ENCODE data around the gene ASMT.
"Not testable (repeated sequence)": the region's sequence is repeated elsewhere in the genome, so short reads cannot be mapped to it uniquely, and the experiment has no call there.

ASMT gene

GRCh38 chrX:1597345-1598020, 17.4 kb upstream of the ASMT start:
- no peak for DNase-seq (ENCODE audit: low spot score)

GRCh38 chrX:1598021-1598875, 16.6 kb upstream of the ASMT start:
- no peak for DNase-seq (ENCODE audit: low spot score)

DNA sequence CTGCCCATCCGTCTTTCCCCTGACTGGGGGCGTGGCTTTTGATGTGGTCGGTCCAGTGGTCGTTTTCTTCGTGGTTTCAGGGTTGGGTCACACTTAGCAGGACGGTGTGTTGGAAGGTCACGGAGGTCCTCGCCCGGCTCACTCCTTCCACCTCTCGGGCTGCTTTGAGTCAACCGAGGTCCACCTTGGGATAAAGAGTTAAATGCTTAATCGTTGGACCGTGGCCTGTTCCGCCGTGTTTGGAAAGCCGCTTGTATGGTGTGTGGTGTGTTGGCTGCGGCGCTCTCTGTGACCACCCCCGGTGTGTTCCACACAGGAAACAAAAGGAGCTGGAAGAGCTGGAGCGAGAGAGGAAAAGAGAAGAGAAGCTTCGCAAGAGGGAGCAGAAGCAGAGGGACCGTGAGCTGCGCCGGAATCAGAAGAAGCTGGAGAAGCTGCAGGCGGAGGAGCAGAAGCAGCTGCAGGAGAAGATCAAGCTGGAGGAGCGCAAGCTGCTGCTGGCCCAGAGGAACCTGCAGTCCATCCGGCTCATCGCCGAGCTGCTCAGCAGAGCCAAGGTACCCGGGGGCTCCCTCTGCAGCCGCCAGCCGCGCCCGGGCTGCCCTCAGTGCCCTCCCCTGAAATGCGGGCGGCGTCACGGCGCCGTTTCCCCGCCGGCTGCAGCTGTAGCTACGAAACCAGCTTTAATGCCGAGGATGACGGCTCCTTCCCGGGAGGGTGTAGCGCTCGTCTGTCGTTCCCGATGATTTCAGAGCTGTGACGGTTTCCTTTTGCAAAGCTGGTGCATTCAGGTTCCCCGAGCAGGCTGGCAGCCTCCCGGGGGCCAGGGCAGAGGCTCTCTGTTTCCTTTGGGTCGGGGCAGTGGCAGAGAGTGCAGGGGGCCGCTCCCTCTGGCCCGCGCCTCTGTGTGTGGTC, 15.7 kb upstream of the ASMT start:
- DNase-seq (ENCODE audit: low spot score): no peak

DNA sequence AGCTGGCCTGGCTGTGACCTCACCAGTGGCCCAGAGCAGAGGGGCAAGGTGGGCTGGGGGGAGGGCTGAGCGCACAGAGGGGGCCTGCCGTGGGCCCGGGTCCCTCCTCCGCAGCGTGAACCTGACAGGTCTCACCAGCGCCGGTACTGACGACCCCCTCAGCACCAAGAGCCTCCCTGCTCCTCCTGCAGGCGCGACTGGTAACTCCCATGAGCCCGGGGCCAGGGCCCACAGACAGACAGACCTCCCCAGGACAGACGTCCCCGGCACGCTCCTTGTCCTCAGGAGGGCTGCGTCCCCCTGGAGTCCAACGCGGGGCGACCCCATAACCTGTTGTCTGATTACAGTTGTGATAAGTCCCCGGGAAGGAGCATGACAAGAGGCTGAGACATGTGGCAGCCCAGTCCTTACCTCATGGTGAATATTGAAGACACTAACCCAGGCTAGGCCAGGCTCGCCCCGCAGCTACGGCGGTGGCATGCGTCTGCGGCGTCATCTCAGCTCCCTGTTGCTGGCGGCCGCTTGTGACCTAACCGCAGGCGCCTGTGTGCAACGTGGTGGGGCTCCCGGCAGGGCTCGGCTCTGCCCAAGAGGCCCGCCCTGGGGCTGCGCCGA, 15.0 kb upstream of the ASMT start:
- DNase-seq (ENCODE audit: low spot score): no peak

- DNase-seq (ENCODE audit: low spot score): no peak
Measured at GRCh38 chrX:1600406-1601050, 14.3 kb upstream of the ASMT start.

GRCh38 chrX:1601051-1601767, 13.7 kb upstream of the ASMT start:
- DNase-seq (ENCODE audit: low spot score): no peak

DNA sequence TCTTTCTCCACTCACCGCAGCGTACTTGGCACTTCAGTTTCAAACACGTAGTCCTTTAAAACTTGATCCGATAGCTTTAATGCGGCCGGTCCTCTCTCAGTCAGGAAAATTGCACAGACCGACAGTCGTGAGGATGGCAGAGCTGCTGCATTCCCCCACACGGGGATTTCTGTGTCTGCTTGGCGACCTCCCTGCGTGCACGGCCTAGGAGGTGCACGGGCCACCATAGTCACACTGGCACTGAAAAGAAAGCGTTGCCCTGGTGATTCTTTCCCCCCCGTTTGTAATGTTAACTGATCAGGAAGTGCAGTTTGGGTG, 13.1 kb upstream of the ASMT start:
- no peak for DNase-seq (ENCODE audit: low spot score)

DNA sequence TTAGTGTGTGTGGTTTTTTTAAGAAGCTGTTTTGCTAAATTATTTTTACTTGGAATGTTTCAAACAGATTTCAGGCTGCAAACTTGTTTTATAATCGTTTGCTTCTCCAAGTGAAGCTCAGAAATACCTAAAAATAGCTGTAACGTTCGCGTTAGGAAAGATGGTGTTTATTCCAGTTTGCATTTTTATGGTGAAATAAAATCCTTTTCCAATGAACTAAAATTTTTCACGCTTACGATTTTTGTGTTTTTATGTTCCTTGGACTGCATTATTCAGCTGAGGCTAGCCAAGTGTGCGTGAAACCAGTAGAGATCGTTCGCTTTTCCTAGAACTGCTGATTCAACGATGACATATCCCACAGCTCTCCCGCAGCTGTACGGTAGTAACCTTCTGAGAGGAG, 12.6 kb upstream of the ASMT start:
- DNase-seq (ENCODE audit: low spot score): no peak

GRCh38 chrX:1606496-1606895, 8.4 kb upstream of the ASMT start:
- no peak for DNase-seq (ENCODE audit: low spot score)

DNA sequence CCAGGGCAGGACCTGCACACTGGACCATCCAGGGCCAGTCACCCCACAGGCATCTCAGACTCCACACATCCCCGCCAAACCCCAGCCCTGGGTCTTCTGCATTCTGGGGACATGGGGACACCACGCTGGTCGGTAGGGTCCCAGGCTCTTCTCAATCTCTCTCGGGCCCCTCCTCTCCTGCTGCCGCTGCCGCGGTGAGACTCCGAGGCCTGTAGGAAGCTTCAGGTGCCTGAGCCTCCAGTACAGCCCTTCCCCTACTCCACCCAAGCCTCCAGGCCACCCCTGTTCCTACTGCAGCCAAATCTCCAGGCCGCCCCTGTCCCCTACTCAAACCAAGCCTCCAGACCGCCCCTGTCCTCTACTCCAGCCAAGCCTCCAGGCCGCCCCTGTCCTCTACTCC, 5.5 kb upstream of the ASMT start:
- DNase-seq (ENCODE audit: low spot score): no peak

DNA sequence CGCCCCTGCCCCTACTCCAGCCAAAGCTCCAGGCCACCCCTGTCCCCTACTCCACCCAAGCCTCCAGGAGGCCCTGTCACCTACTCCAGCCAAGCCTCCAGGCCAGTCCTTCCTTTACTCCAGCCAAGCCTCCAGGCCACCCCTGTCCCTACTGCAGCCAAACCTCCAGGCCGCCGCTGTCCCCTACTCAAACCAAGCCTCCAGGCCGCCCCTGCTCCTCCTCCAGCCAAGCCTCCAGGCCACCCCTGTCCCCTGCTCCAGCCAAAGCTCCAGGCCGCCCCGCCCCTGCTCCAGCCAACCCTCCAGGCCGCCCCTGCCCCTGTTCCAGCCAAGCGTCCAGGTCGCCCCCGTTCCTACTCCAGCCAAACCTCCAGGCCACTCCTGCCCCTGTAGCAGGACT, 5.1 kb upstream of the ASMT start:
- DNase-seq (ENCODE audit: low spot score): no peak

- DNase-seq (ENCODE audit: low spot score): no peak
Measured at GRCh38 chrX:1610166-1610565, 4.7 kb upstream of the ASMT start.

- DNase-seq (ENCODE audit: low spot score): no peak
Measured at GRCh38 chrX:1610736-1611135, 4.1 kb upstream of the ASMT start.

DNA sequence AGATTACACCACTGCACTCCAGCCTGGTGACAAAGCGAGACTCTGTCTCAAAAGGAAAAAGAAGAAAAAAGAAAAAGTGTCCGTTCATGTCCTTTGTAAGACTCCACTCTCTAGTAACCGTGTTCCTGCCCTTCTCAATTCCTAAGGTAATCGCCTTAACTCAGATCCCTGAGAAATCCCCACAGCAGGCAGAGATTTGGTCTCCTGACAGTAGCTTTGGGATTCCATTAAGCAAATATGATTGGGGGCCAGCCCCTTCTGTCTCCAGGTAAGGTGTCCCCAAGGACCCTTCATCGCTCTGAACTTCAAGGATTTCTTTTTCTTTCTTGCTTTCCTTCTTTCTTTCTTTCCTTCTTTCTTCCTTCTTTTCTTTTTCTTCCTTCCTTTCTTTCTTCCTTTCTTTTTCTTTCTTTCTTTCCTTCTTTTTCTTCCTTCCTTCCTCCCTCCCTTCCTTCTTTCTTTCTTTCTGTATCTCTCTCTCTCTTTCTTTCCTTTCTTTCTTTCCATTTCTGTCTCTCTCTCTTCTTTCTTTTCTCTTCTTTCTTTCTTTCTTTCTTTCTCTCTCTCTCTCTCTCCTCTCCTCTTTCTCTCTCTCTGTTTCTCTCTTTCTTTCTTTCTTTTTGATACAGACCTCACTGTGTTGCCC, 2.1 kb upstream of the ASMT start:
- DNase-seq (ENCODE audit: low spot score): no peak

GRCh38 chrX:1618689-1619088, 3.8 kb downstream of the ASMT start:
- DNase-seq (ENCODE audit: low spot score): no peak

DNA sequence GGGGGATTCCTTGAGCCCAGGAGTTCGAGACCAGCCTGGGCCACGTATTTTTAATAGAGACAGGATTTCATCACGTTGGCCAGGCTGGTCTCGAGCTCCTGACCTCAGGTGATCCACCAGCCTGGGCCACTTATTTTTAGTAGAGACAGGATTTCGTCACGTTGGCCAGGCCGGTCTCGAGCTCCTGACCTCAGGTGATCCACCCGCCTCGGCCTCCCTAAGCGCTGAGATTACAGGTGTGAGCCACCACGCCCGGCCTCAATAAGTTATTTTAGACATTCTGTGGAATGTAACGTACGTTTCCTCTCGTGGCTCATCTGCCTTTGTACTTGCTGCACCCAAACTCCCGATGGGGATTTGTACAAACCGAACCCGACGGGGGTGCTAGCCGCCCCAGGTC, 8.8 kb downstream of the ASMT start:
- no peak for DNase-seq (ENCODE audit: low spot score)

- not testable (repeated sequence) for DNase-seq (ENCODE audit: low spot score)
Measured at GRCh38 chrX:1624158-1624860, 9.4 kb downstream of the ASMT start.

- not testable (repeated sequence) for DNase-seq (ENCODE audit: low spot score)
Measured at GRCh38 chrX:1624861-1625215, 10.0 kb downstream of the ASMT start.

GRCh38 chrX:1629244-1629643, 14.4 kb downstream of the ASMT start:
- no peak for DNase-seq (ENCODE audit: low spot score)

DNA sequence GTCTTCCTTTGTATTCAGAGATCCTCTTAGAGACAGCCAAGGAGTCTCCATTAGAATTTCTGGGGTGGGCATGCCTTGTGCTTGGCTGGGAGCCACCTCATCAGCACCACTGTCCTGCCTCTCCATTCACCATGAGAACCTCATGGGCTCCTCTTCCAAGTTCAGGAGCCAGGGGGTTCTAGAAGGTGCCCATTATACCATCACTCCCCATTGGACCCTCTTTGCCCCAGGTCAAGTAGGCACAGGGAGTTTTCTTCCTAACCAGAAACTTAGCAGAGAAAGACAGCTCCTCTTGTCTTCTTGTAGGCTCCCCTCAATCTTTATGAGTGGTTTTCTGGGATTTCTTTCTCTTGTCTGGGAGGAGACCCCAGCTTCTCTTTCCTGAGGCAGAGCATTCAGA, 31.1 kb downstream of the ASMT start:
- no peak for DNase-seq (ENCODE audit: low spot score)
